Measurements from ENCODE around the gene PPP1R3F. TPM values are rescaled to one million over a fixed set of nuclear protein-coding genes. Genes with fewer than 3 reads are reported as not detected.

PPP1R3F gene
- total and polyA plus RNA-seq, 4 donors: 0.78 to 1.7 (median 1.4) TPM

GRCh38 chrX:49244207-49244606 is 25.4 kb upstream of the PPP1R3F start:
- no peak for DNase-seq (ENCODE audit: low spot score)
- Histone ChIP-seq H3K27ac (ENCODE audit: low read depth in 1 of 2, low read length in 2 of 2) (no peak overlapping the region), H3K36me3 (ENCODE audit: control insufficient read depth in 4 of 4, insufficient read depth in 3 of 4, low read depth in 1 of 4, low read length in 3 of 4) (peaks cover 3 to 21% (median 5%) of the 10 kb centered on the region in 4 donors), H3K9ac (ENCODE audit: low read depth in 1 of 2, low read length in 2 of 2) (no peak overlapping the region), H3K4me3 (ENCODE audit: low read depth in 1 of 3, low read length in 3 of 3) (no peak overlapping the region), H3K9me3 (ENCODE audit: control insufficient read depth in 4 of 4, low read length in 3 of 4) (no peaks in the 10 kb centered on the region), H3K27me3 (ENCODE audit: control insufficient read depth in 4 of 4, insufficient read depth in 4 of 4, low read length in 3 of 4) (no peaks in the 10 kb centered on the region), H3K4me1 (ENCODE audit: control insufficient read depth in 4 of 4, insufficient read depth in 4 of 4, low read length in 3 of 4) (no peaks in the 10 kb centered on the region)
- TF ChIP-seq MAX (IDR thresholded peaks at IDR 0.05) (no peak), RXRA (IDR thresholded peaks at IDR 0.05) (no peak), FOXA1 (IDR thresholded peaks at IDR 0.05) (no peak), GABPA (IDR thresholded peaks at IDR 0.05 in 1 of 2, conservative IDR thresholded peaks at IDR 0.05 in 1 of 2) (no peak), FOXA2 (IDR thresholded peaks at IDR 0.05) (no peak)
- WGBS: 96% methylated on average over 2 of the region's 2 CpGs

GRCh38 chrX:49246541-49246940 is 23.1 kb upstream of the PPP1R3F start:
- 99% methylated on average over 10 of the region's 10 CpGs for WGBS
- Histone ChIP-seq H3K36me3 (ENCODE audit: control insufficient read depth in 4 of 4, insufficient read depth in 3 of 4, low read depth in 1 of 4, low read length in 3 of 4) (peaks cover 3 to 21% (median 5%) of the 10 kb centered on the region in 4 donors), H3K9me3 (ENCODE audit: control insufficient read depth in 4 of 4, low read length in 3 of 4) (no peaks in the 10 kb centered on the region), H3K27me3 (ENCODE audit: control insufficient read depth in 4 of 4, insufficient read depth in 4 of 4, low read length in 3 of 4) (no peaks in the 10 kb centered on the region), H3K9ac (ENCODE audit: low read depth in 1 of 2, low read length in 2 of 2) (no peak overlapping the region), H3K4me1 (ENCODE audit: control insufficient read depth in 4 of 4, insufficient read depth in 4 of 4, low read length in 3 of 4) (no peaks in the 10 kb centered on the region), H3K4me3 (ENCODE audit: low read depth in 1 of 3, low read length in 3 of 3) (no peak overlapping the region), H3K27ac (ENCODE audit: low read depth in 1 of 2, low read length in 2 of 2) (no peak overlapping the region)
- TF ChIP-seq FOXA1 (IDR thresholded peaks at IDR 0.05): no peak
- no peak for TF ChIP-seq ZBTB33 (IDR thresholded peaks at IDR 0.05)
- no peak for TF ChIP-seq TAF1 (conservative IDR thresholded peaks at IDR 0.05)
- TF ChIP-seq ATF3 (IDR thresholded peaks at IDR 0.05): no peak
- TF ChIP-seq JUND (IDR thresholded peaks at IDR 0.05): no peak
- no peak for TF ChIP-seq FOXA2 (IDR thresholded peaks at IDR 0.05)
- TF ChIP-seq RXRA (IDR thresholded peaks at IDR 0.05): no peak
- no peak for TF ChIP-seq EGR1 (IDR thresholded peaks at IDR 0.05; ENCODE audit: low read depth in 2 of 2)
- no peak for TF ChIP-seq NR2F2 (IDR thresholded peaks at IDR 0.05)
- no peak for TF ChIP-seq SP1 (IDR thresholded peaks at IDR 0.05)
- no peak for TF ChIP-seq GABPA (IDR thresholded peaks at IDR 0.05 in 1 of 2, conservative IDR thresholded peaks at IDR 0.05 in 1 of 2)
- no peak for TF ChIP-seq RAD21 (IDR thresholded peaks at IDR 0.05)
- TF ChIP-seq CTCF (IDR thresholded peaks at IDR 0.05; ENCODE audit: low read depth, low read length, missing input control): no peak
- no peak for TF ChIP-seq HNF4A (conservative IDR thresholded peaks at IDR 0.05)
- TF ChIP-seq MAX (IDR thresholded peaks at IDR 0.05): no peak
- no peak for TF ChIP-seq REST (IDR thresholded peaks at IDR 0.05)
- no peak for TF ChIP-seq YY1 (IDR thresholded peaks at IDR 0.05)
- no peak for TF ChIP-seq HNF4G (IDR thresholded peaks at IDR 0.05)
- DNase-seq (ENCODE audit: low spot score): no peak

Data from liver (tissue), 9 donors.